MG63 (cell line): ENCODE data around the gene HACD1. TPM values are rescaled to one million over a fixed set of nuclear protein-coding genes. Genes with fewer than 3 reads are reported as not detected.

Experiments used
- DNase-seq: peaks from one replicate; pipeline ENCODE4 v3.0.0-alpha.2; 2020
- H3K27me3 ChIP-seq: fragments of 250-450 bp; sonication (Bioruptor Pico); 2 replicates; pipeline ENCODE4 v1.5.1; 2020; ENCODE audit warnings: mild to moderate bottlenecking, moderate library complexity
- H3K36me3 ChIP-seq: fragments of 250-450 bp; sonication (Bioruptor Pico); 2 replicates; pipeline ENCODE4 v1.5.1; 2020; ENCODE audit warnings: mild to moderate bottlenecking, moderate library complexity
- H3K4me3 ChIP-seq: fragments of 250-450 bp; sonication (Bioruptor Pico); 2 replicates; pipeline ENCODE4 v1.5.1; 2020; ENCODE audit warnings: mild to moderate bottlenecking, moderate library complexity
- H3K9me3 ChIP-seq: fragments of 250-450 bp; sonication (Bioruptor Pico); 2 replicates; pipeline ENCODE4 v1.5.1; 2020; ENCODE audit warnings: mild to moderate bottlenecking, moderate library complexity
- total RNA-seq: library from RNA; depleted of rRNA; stranded (reverse); fragments of >200 nt; shearing (Covaris generic); gene quantifications from 2 replicates; pipeline ENCODE4 v1.2.3, GENCODE V29; 2014; ENCODE audit warnings: low replicate concordance; rRNA removed

Gene HACD1
- total RNA-seq = 37.3 and 71.8 TPM in 2 replicates

GRCh38 chr10:17617031-17617911, at the start of gene HACD1:
TSS of gene HACD1 (minus strand) at chr10:17617374. CDS start at chr10:17617339, 35 bp downstream.
- DNase-seq = peak; percentile 87

GRCh38 chr10:17665747-17666146, 48.6 kb upstream of the HACD1 start:
- Histone ChIP-seq H3K4me3 (0 out of 2 replicates have a peak overlapping the region, but pooled peaks have one; percentile 1), H3K9me3 (no peaks in the 10 kb centered on the region), H3K27me3 (no peaks in the 10 kb centered on the region), H3K36me3 (peaks cover 7% of the 10 kb centered on the region; the same call in 1 of the 2 replicates)
- DNase-seq = peak; percentile 29

More at GRCh38 chr10:17617031-17617911, at the start of gene HACD1:
- no peaks in the 10 kb centered on the region for H3K27me3 ChIP-seq
- H3K4me3 ChIP-seq = peak within 1 kb of the TSS; percentile 84
- H3K9me3 ChIP-seq = no peaks in the 10 kb centered on the region
- H3K36me3 ChIP-seq = peaks cover 8% of the 10 kb centered on the region

- H3K36me3 ChIP-seq = peaks cover 3% of the 10 kb centered on the region; the same call in 1 of the 2 replicates
- H3K27me3 ChIP-seq = no peaks in the 10 kb centered on the region
- H3K9me3 ChIP-seq = no peaks in the 10 kb centered on the region
- DNase-seq = no peak
- H3K4me3 ChIP-seq = no peak overlapping the region
Observed at GRCh38 chr10:17663450-17663849, 46.3 kb upstream of the HACD1 start.

GRCh38 chr10:17662193-17663138, 45.3 kb upstream of the HACD1 start:
- no peak for DNase-seq
- Histone ChIP-seq H3K9me3 (peaks cover under 1% of the 10 kb centered on the region; the same call in 1 of the 2 replicates), H3K36me3 (peaks cover 2% of the 10 kb centered on the region; the same call in 1 of the 2 replicates), H3K27me3 (no peaks in the 10 kb centered on the region), H3K4me3 (no peak overlapping the region)

GRCh38 chr10:17661510-17661909, 44.3 kb upstream of the HACD1 start:
- no peak for DNase-seq
- Histone ChIP-seq H3K36me3 (no peaks in the 10 kb centered on the region), H3K9me3 (peaks cover 7% of the 10 kb centered on the region), H3K27me3 (no peaks in the 10 kb centered on the region), H3K4me3 (no peak overlapping the region)

- H3K27me3 ChIP-seq = no peaks in the 10 kb centered on the region
- H3K36me3 ChIP-seq = no peaks in the 10 kb centered on the region
- DNase-seq = no peak
- no peak overlapping the region for H3K4me3 ChIP-seq
- peaks cover 9% of the 10 kb centered on the region for H3K9me3 ChIP-seq
Observed at GRCh38 chr10:17660921-17661320, 43.7 kb upstream of the HACD1 start.

- no peaks in the 10 kb centered on the region for H3K27me3 ChIP-seq
- DNase-seq = no peak
- peaks cover 5% of the 10 kb centered on the region; the same call in 1 of the 2 replicates for H3K36me3 ChIP-seq
Observed at GRCh38 chr10:17659365-17659764, 42.2 kb upstream of the HACD1 start.

GRCh38 chr10:17657103-17657500, 39.9 kb upstream of the HACD1 start:
- no peak for DNase-seq
- Histone ChIP-seq H3K9me3 (peaks cover 24% of the 10 kb centered on the region), H3K27me3 (no peaks in the 10 kb centered on the region), H3K4me3 (no peak overlapping the region), H3K36me3 (peaks cover 17% of the 10 kb centered on the region)

More at GRCh38 chr10:17659365-17659764, 42.2 kb upstream of the HACD1 start:
- Histone ChIP-seq H3K9me3 (peaks cover 18% of the 10 kb centered on the region), H3K4me3 (no peak overlapping the region)

GRCh38 chr10:17655567-17656146, 38.5 kb upstream of the HACD1 start:
- Histone ChIP-seq H3K9me3 (peaks cover 24% of the 10 kb centered on the region), H3K36me3 (peaks cover 17% of the 10 kb centered on the region), H3K27me3 (no peaks in the 10 kb centered on the region), H3K4me3 (no peak overlapping the region)
- DNase-seq = no peak

- Histone ChIP-seq H3K27me3 (no peaks in the 10 kb centered on the region), H3K9me3 (peaks cover 24% of the 10 kb centered on the region), H3K36me3 (peaks cover 17% of the 10 kb centered on the region), H3K4me3 (no peak overlapping the region)
- no peak for DNase-seq
Observed at GRCh38 chr10:17655009-17655408, 37.8 kb upstream of the HACD1 start.

GRCh38 chr10:17652585-17652984, 35.4 kb upstream of the HACD1 start:
- no peak for DNase-seq
- Histone ChIP-seq H3K36me3 (peaks cover 24% of the 10 kb centered on the region), H3K4me3 (no peak overlapping the region), H3K9me3 (peaks cover 24% of the 10 kb centered on the region), H3K27me3 (no peaks in the 10 kb centered on the region)

GRCh38 chr10:17651896-17652295, 34.7 kb upstream of the HACD1 start:
- DNase-seq = no peak
- Histone ChIP-seq H3K27me3 (no peaks in the 10 kb centered on the region), H3K36me3 (peaks cover 27% of the 10 kb centered on the region), H3K4me3 (no peak overlapping the region), H3K9me3 (peaks cover 18% of the 10 kb centered on the region)

- H3K36me3 ChIP-seq = peaks cover 33% of the 10 kb centered on the region
- peaks cover 15% of the 10 kb centered on the region for H3K9me3 ChIP-seq
- no peaks in the 10 kb centered on the region for H3K27me3 ChIP-seq
- H3K4me3 ChIP-seq = no peak overlapping the region
- no peak for DNase-seq
Observed at GRCh38 chr10:17650416-17650815, 33.2 kb upstream of the HACD1 start.

- Histone ChIP-seq H3K4me3 (no peak overlapping the region), H3K27me3 (no peaks in the 10 kb centered on the region), H3K9me3 (peaks cover 9% of the 10 kb centered on the region), H3K36me3 (peaks cover 30% of the 10 kb centered on the region)
- DNase-seq = no peak
Observed at GRCh38 chr10:17649836-17650235, 32.7 kb upstream of the HACD1 start.

- Histone ChIP-seq H3K9me3 (peaks cover 6% of the 10 kb centered on the region; the same call in 1 of the 2 replicates), H3K4me3 (no peak overlapping the region), H3K27me3 (no peaks in the 10 kb centered on the region), H3K36me3 (peaks cover 30% of the 10 kb centered on the region)
- no peak for DNase-seq
Observed at GRCh38 chr10:17649052-17649451, 31.9 kb upstream of the HACD1 start.

GRCh38 chr10:17648243-17649035, 31.3 kb upstream of the HACD1 start:
- Histone ChIP-seq H3K4me3 (no peak overlapping the region), H3K27me3 (no peaks in the 10 kb centered on the region), H3K36me3 (peaks cover 24% of the 10 kb centered on the region), H3K9me3 (peaks cover 6% of the 10 kb centered on the region; the same call in 1 of the 2 replicates)
- DNase-seq = no peak
